Endometrial microvascular endothelial cells (primary cell): ENCODE results near the gene FANCM. TPM values are rescaled to one million over a fixed set of nuclear protein-coding genes. Genes with fewer than 3 reads are reported as not detected.
"Not testable (repeated sequence)": the region's sequence is repeated elsewhere in the genome, so short reads cannot be mapped to it uniquely, and the experiment has no call there.

ENCODE experiments used
- in situ Hi-C: cut with HindIII; loops from 2 replicates; pipeline ENCODE4 v1.10.0; 2017; ENCODE audit warnings: low sequenced_read_pairs, low pct_unique_long_range_greater_than_20kb; ENCODE audit errors: inconsistent ontology term
- total RNA-seq: library from RNA; depleted of rRNA; stranded (reverse); fragments of >200 nt; gene quantifications from one replicate; pipeline ENCODE4 v1.2.3, GENCODE V29; 2015; ENCODE audit errors: inconsistent ontology term

FANCM gene
- total RNA-seq, 1 donor from 2014 or later, result 12.2 TPM

DNA sequence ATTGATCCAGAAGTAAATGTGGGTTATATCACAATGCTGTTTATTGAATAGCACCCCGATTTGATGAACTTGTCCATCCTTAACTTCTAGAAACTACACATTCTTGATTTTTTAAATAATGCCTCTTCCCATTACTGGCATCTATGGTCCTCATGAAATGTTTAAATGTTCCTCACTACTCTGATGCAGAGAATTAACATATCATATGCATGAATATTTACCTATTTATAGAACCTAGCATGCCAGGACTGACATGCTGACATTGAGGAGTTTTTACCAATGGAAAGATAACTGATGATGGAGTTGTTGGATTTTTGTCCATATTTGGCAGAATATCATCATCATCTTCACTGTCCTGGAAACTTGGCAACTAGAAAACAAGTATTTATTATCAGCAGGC, 74.4 kb downstream of the FANCM start:
- in situ Hi-C loops, result no loop called here

- in situ Hi-C loops, result no loop called here
Measured at GRCh38 chr14:45211295-45211694, 75.6 kb downstream of the FANCM start.

- in situ Hi-C loops, result no loop called here
Measured at GRCh38 chr14:45212231-45212630, 76.5 kb downstream of the FANCM start.

- in situ Hi-C loops, result not testable (repeated sequence)
Measured at GRCh38 chr14:45213716-45214115, 78.0 kb downstream of the FANCM start.

DNA sequence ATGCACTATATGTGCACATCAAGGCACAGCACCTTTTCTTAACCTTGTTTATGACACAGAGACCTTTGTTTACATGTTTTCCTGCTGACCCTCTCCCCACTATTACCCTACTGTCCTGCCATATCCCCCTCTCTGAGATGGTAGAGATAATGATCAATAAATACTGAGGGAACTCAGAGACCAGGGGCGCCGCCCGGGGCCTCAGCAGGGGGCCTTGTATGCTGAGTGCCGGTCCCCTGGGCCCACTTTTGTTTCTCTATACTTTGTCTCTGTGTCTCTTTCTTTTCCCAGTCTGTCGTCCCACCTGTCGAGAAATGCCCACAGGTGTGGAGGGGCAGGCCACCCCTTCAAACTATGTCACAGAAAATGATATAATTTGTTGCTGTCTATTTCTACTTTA, 78.6 kb downstream of the FANCM start:
- in situ Hi-C loops, result not testable (repeated sequence)

DNA sequence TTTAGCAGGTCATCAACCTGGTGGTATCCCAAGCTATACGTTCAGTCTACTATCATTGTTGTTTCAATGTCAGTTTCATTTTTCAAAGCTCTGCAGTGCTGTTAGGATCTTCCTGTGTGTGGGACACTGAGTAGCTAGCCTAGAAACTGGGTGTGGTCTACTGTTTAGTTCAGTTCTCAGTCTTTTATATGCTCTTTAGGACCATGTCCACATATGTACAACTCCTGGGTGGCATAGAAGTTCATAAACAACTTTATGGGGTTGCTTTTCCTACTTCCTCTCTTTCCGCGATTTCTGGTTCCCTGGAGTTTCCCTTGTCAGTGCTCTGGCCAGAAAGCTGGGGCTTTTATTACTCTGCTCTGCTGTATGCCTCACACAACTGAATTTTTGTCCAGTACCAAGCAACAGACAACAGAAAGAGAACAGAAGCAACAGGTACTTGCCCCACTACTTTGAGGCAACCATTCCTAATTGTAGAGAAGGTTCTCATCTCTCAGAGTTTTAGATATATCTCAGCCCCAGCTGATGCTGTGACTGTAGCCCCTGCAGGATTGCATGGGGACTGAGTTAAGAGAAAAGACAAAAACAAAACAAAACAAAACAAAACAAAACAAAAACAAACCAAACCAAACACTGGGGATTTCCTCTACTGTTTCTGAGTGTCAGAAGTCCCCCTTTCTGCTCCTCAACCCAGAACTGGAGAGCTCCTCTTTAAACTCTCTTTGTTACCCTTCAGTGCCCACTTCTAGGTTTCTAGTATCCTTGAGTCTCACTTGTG, 86.9 kb downstream of the FANCM start:
- in situ Hi-C loops, result no loop called here

DNA sequence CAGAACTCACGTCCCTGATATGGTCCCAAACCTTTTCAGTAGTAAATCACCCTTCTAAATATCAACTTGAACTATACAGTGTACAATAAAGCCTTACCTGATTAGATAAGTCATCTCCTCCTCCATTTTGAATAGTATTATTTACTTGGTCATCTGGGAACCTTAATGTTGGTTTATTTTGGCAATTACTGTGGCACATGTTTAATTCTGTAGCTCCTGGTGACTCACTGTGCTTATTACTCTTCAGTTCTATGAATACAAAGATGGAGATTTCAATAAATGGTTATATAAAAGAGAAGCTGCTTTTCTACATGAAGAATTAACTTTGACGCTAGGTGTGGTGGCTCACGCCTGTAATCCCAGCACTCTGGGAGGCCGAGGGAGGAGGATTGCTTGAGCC, 91.8 kb downstream of the FANCM start:
- in situ Hi-C loops, result no loop called here

DNA sequence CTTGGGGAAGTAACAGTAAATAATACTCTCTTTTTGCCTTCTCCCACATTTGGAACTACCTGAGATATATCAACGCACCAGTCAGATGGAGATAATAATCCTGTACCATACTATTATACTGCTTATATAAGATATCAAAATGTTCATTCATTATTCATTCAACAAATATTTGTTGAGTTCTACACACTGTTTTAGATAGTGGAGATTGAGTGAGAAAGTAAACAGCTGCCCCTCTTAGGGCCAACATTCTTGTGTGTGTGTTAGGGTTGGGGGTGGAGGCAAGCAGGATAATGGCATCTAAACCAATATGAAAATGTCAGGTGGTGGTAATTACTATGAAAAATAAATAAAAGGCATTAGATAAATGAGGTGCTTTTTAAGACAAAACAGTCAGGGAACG, 103.3 kb downstream of the FANCM start:
- in situ Hi-C loops, result no loop called here

GRCh38 chr14:45242706-45243105, 107.0 kb downstream of the FANCM start:
- in situ Hi-C loops, result no loop called here

- in situ Hi-C loops, result no loop called here
Measured at GRCh38 chr14:45246151-45246550, 110.4 kb downstream of the FANCM start.

DNA sequence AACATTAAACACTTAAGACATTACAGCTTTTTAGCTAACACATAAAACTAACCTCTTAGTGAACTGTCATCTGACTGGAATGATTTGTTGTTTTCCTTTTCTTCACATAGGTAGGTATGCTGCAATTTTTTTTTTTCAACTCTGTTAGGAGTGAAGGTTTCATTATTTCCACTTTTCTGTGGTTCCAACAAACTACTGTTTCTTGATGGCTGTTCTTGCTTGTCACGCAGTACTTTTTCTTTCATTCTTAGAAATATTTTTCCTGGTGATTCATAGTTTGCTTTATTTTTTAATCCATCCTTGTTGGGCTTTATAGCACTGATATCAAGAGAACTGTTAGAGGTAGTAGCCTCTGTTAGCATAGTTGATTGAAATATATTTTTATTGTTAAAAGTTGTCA, 111.0 kb downstream of the FANCM start:
- in situ Hi-C loops, result no loop called here

GRCh38 chr14:45247427-45247826, 111.7 kb downstream of the FANCM start:
- in situ Hi-C loops, result no loop called here

- in situ Hi-C loops, result no loop called here
Measured at GRCh38 chr14:45249856-45250575, 114.3 kb downstream of the FANCM start.

Other genes starting within 250 kb of the FANCM start
- 1.9 TPM for gene KLHL28, start 174.0 kb upstream of the FANCM start, total RNA-seq
- 7.8 TPM for gene TOGARAM1, start 173.7 kb upstream of the FANCM start, total RNA-seq
- gene PRPF39, start 51.8 kb upstream of the FANCM start, total RNA-seq, result 17.4 TPM
- gene FKBP3, start 1.4 kb upstream of the FANCM start, total RNA-seq, result 44.1 TPM
- 31.1 TPM for gene MIS18BP1, start 117.3 kb downstream of the FANCM start, total RNA-seq